Heart right ventricle (tissue), 16 donors: ENCODE measurements around the gene SHTN1. TPM values are rescaled to one million over a fixed set of nuclear protein-coding genes. Genes with fewer than 3 reads are reported as not detected.
A peak's percentile ranks its signal among the peaks of the same experiment; 100 is the strongest.

Experiments
- ATAC-seq, 8 donors: fragments of 200-7000 bp; cut with Tn5 transposase; one replicate each; pipeline ENCODE4 v1.9.1; 2020; ENCODE audit warnings: mild to moderate bottlenecking in 8 of 8, moderate library complexity in 8 of 8, moderate number of reproducible peaks in 1 of 8
- DNase-seq, 2 donors: peaks; one replicate each; pipeline ENCODE4 v3.0.0-alpha.2; 2020
- H3K27ac ChIP-seq, 10 donors: fragments of 200-600 bp; sonication (generic) in 2 of 10; one replicate each; pipeline versions ENCODE4 v1.5.0 to v1.8.0; 2020 to 2022; ENCODE audit warnings: mild to moderate bottlenecking in 3 of 10
- H3K27me3 ChIP-seq, 7 donors: fragments of 200-600 bp; one replicate each; pipeline ENCODE4 v1.8.0; 2021 to 2022; ENCODE audit warnings: mild to moderate bottlenecking in 2 of 7
- H3K36me3 ChIP-seq, 9 donors: fragments of 200-600 bp; sonication (generic) in 1 of 9; one replicate each; pipeline versions ENCODE4 v1.5.0 to v1.8.0; 2020 to 2022; ENCODE audit warnings: mild to moderate bottlenecking in 2 of 9
- H3K4me1 ChIP-seq, 9 donors: fragments of 200-600 bp; sonication (generic) in 1 of 9; one replicate each; pipeline versions ENCODE4 v1.5.0 to v1.8.0; 2020 to 2022; ENCODE audit warnings: mild to moderate bottlenecking in 4 of 9
- H3K4me3 ChIP-seq, 10 donors: fragments of 200-600 bp; sonication (generic) in 2 of 10; one replicate each; pipeline versions ENCODE4 v1.5.0 to v1.8.0; 2020 to 2022; ENCODE audit warnings: mild to moderate bottlenecking in 7 of 10, moderate library complexity in 2 of 10
- H3K9me3 ChIP-seq, 11 donors: fragments of 200-600 bp in 10 of 11; sonication (generic) in 2 of 11; one replicate each; pipeline versions ENCODE4 v1.5.0 to v1.8.0; 2013 to 2022; ENCODE audit warnings: mild to moderate bottlenecking in 2 of 11, control low read depth in 1 of 11, moderate library complexity in 1 of 11
- CTCF ChIP-seq, 9 donors: fragments of 200-600 bp; sonication (generic) in 2 of 9; IDR thresholded peaks; one replicate each; pipeline versions ENCODE4 v1.5.0 to v1.8.0; 2021 to 2022; ENCODE audit warnings: antibody characterized with exemption in 9 of 9, mild to moderate bottlenecking in 5 of 9, moderate library complexity in 1 of 9
- WGBS, 2 donors: extraction: QIAGEN DNeasy Blood & Tissue Kit; methylation state at CpG; one replicate each; pipeline ENCODE4 v1.1.7; 2013; ENCODE audit warnings: inconsistent platforms in 1 of 2; 5-methylcytosine and 5-hydroxymethylcytosine counted together
- intact Hi-C, 10 donors: fragments of 100-400 bp; cut with DNase I; formaldehyde crosslinking; loops; one replicate each; pipeline versions ENCODE4 v1.11.1 to v1.14.2; 2022
- polyA plus RNA-seq, 2 donors: library from polyadenylated mRNA; stranded (reverse); fragments of 200-250 nt; gene quantifications; one replicate each; pipeline ENCODE4 v1.2.3, GENCODE V29; 2013
- total RNA-seq, 10 donors: library from RNA; stranded (reverse); fragmentation: NEBNext Ultra II Directional in 3 of 10; extraction: Animal tissue kit (Norgen Biotek cat#: 25700) in 3 of 10; gene quantifications; one replicate each; pipeline versions ENCODE4 v1.2.1 to v1.2.4, GENCODE V29; 2021 to 2023
- donor health status: Arrhythmogenic right ventricular cardiomyopathy.
- donor health status: ischemic (EF 13 %, LVEDD 7.1; RV severe dilation, severe dysfunction).
- donor health status: healthy with polysubstance abuse.
- donor health status: DM: no; HTN: yes; CAD: no.
- donor health status: DM: no; HTN: no; CAD: no.
- donor health status: ischemic (EF 25% LVEDD 6.9; RV normal size, moderate dysfunction).
- donor health status: ischemic (EF 25% LVEDD 5.7; RV mildly dilated, moderate dysfunction).
- donor health status: healthy.
- donor health status: DM: yes; HTN: yes; CAD: no.
- donor health status: Ischemic cardiomyopathy.
- donor health status: ischemic (EF 35%, LVEDD 5.7; RV mildly dilated, moderate dysfunction).
- donor health status: nonischemic (EF 11% LVEDD 7.7; RV severe dilation, severe dysfunction).
- donor health status: DM: yes; HTN: yes; CAD: no.
- donor health status: PGD.
- donor health status: ischemic (EF 29% LVEDD 5.4; RV normal size, mild dysfunction).
- donor health status: nonischemic (EF 23%, LVEDD 6.1; RV moderate dilation, normal function).

The SHTN1 gene
- total and polyA plus RNA-seq, 12 donors, result 0.86 to 13.1 (median 2.8) TPM

GRCh38 chr10:116893686-116894037 lies 111.3 kb downstream of the SHTN1 start:
- no peak for TF ChIP-seq CTCF (IDR thresholded peaks at IDR 0.05)
- DNase-seq (no peak), ATAC-seq (no peak)
- Histone ChIP-seq H3K4me3 (no peak overlapping the region), H3K4me1 (peaks cover 0 to 26% (median 3%) of the 10 kb centered on the region in 9 donors), H3K9me3 (no peaks in the 10 kb centered on the region), H3K27me3 (no peaks in the 10 kb centered on the region), H3K27ac (no peak overlapping the region), H3K36me3 (no peaks in the 10 kb centered on the region)
- intact Hi-C loops, result no loop called here

GRCh38 chr10:116892907-116893685 lies 111.9 kb downstream of the SHTN1 start:
- DNase-seq, result no peak
- no peak overlapping the region for H3K27ac ChIP-seq

GRCh38 chr10:116891208-116891607 lies 113.8 kb downstream of the SHTN1 start:
- WGBS, 2 donors, result 31 to 45% methylated on average over 7 of the region's 7 CpGs
- peak; percentile 54 to 57 for DNase-seq
- H3K27ac ChIP-seq, result no peak overlapping the region
- intact Hi-C loops, result no loop called here
- H3K9me3 ChIP-seq, result no peaks in the 10 kb centered on the region
- no peaks in the 10 kb centered on the region for H3K36me3 ChIP-seq
- TF ChIP-seq CTCF (IDR thresholded peaks at IDR 0.05), result no peak
- peak in 5 of 8 donors; percentile 37 to 75 (median 56) for ATAC-seq
- no peaks in the 10 kb centered on the region for H3K27me3 ChIP-seq
- peak overlapping the region in 1 of 10 donors; percentile 4 for H3K4me3 ChIP-seq
- H3K4me1 ChIP-seq, result peaks cover 0 to 27% (median 6%) of the 10 kb centered on the region in 9 donors

More at GRCh38 chr10:116892907-116893685, 111.9 kb downstream of the SHTN1 start:
- WGBS, 2 donors, result 48 to 49% methylated on average over 11 of the region's 11 CpGs
- H3K4me1 ChIP-seq, result peaks cover 0 to 27% (median 6%) of the 10 kb centered on the region in 9 donors
- ATAC-seq, result no peak
- no peak overlapping the region for H3K4me3 ChIP-seq
- TF ChIP-seq CTCF (IDR thresholded peaks at IDR 0.05), result no peak
- intact Hi-C loops, result no loop called here
- H3K36me3 ChIP-seq, result no peaks in the 10 kb centered on the region
- H3K9me3 ChIP-seq, result no peaks in the 10 kb centered on the region
- no peaks in the 10 kb centered on the region for H3K27me3 ChIP-seq

GRCh38 chr10:116889066-116889465 lies 115.9 kb downstream of the SHTN1 start:
- Histone ChIP-seq H3K36me3 (no peaks in the 10 kb centered on the region), H3K4me1 (peaks cover 0 to 27% (median 6%) of the 10 kb centered on the region in 9 donors), H3K27ac (no peak overlapping the region), H3K4me3 (no peak overlapping the region), H3K9me3 (no peaks in the 10 kb centered on the region), H3K27me3 (peaks cover 0 to 6% (median 0%) of the 10 kb centered on the region in 7 donors)
- no peak for TF ChIP-seq CTCF (IDR thresholded peaks at IDR 0.05)
- DNase-seq (no peak), ATAC-seq (no peak)
- WGBS, 2 donors, result 89 to 94% methylated on average over 3 of the region's 3 CpGs
- intact Hi-C loops, result no loop called here
